Measurements from ENCODE around the gene ACTG1. TPM values are rescaled to one million over a fixed set of nuclear protein-coding genes. Genes with fewer than 3 reads are reported as not detected.

ACTG1 gene
- total and polyA plus RNA-seq, 9 of the 15 experiments (the other 6 are each of a cell fraction or from before 2014, with no cell fraction given): 224 to 1,775 (median 568) TPM

GRCh38 chr17:81512562-81513371, at the start of gene ACTG1 (continued):
- TF ChIP-seq REST (IDR thresholded peaks at IDR 0.05; ENCODE audit: borderline replicate concordance) (no peak), REST (CRISPR knock-in tag; IDR thresholded peaks at IDR 0.05; ENCODE audit: low read depth) (peak; percentile 52; the same call in 1 of the 2 replicates), POU5F1 (IDR thresholded peaks at IDR 0.05; ENCODE audit: borderline replicate concordance, low read depth, low read length, partially characterized antibody) (no peak), ZKSCAN8 (CRISPR knock-in tag; IDR thresholded peaks at IDR 0.05) (peak; percentile 57; the same call in 1 of the 2 replicates), PKNOX1 (IDR thresholded peaks at IDR 0.05) (no peak), ZNF444 (CRISPR knock-in tag; IDR thresholded peaks at IDR 0.05) (no peak), ZFP30 (CRISPR knock-in tag; IDR thresholded peaks at IDR 0.05; ENCODE audit: borderline replicate concordance) (no peak), CHAMP1 (IDR thresholded peaks at IDR 0.05) (no peak), CBFB (CRISPR knock-in tag; IDR thresholded peaks at IDR 0.05) (no peak), ELF1 (tag; IDR thresholded peaks at IDR 0.05) (no peak), ZNF766 (CRISPR knock-in tag; conservative IDR thresholded peaks at IDR 0.05) (peak; percentile 96)
- TF ChIP-seq, protein P1, sequence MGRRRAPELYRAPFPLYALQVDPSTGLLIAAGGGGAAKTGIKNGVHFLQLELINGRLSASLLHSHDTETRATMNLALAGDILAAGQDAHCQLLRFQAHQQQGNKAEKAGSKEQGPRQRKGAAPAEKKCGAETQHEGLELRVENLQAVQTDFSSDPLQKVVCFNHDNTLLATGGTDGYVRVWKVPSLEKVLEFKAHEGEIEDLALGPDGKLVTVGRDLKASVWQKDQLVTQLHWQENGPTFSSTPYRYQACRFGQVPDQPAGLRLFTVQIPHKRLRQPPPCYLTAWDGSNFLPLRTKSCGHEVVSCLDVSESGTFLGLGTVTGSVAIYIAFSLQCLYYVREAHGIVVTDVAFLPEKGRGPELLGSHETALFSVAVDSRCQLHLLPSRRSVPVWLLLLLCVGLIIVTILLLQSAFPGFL (CRISPR knock-in tag; IDR thresholded peaks at IDR 0.05): no peak
- TF ChIP-seq, protein P2, sequence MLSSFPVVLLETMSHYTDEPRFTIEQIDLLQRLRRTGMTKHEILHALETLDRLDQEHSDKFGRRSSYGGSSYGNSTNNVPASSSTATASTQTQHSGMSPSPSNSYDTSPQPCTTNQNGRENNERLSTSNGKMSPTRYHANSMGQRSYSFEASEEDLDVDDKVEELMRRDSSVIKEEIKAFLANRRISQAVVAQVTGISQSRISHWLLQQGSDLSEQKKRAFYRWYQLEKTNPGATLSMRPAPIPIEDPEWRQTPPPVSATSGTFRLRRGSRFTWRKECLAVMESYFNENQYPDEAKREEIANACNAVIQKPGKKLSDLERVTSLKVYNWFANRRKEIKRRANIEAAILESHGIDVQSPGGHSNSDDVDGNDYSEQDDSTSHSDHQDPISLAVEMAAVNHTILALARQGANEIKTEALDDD (IDR thresholded peaks at IDR 0.05): no peak

All from K562 (cell line).